ENCODE results near the gene NXPE2.
"Not testable (repeated sequence)": the region's sequence is repeated elsewhere in the genome, so short reads cannot be mapped to it uniquely, and the experiment has no call there.

Gene NXPE2

GRCh38 chr11:114678125-114679036 lies at the start of gene NXPE2:
NXPE2 (plus strand) TSS chr11:114678527; CDS start chr11:114678576, 49 bp downstream.
- DNase-seq (ENCODE audit: low read depth in 2 of 2), result no peak

- DNase-seq (ENCODE audit: low read depth in 2 of 2), result not testable (repeated sequence)
Observed at GRCh38 chr11:114631445-114631965, 46.8 kb upstream of the NXPE2 start.

GRCh38 chr11:114639440-114639839 lies 38.9 kb upstream of the NXPE2 start:
- DNase-seq (ENCODE audit: low read depth in 2 of 2), result not testable (repeated sequence)

- DNase-seq (ENCODE audit: low read depth in 2 of 2), result no peak
Observed at GRCh38 chr11:114650661-114651060, 27.7 kb upstream of the NXPE2 start.

- no peak for DNase-seq (ENCODE audit: low read depth in 2 of 2)
Observed at GRCh38 chr11:114651145-114651718, 27.1 kb upstream of the NXPE2 start.

- no peak for DNase-seq (ENCODE audit: low read depth in 2 of 2)
Observed at GRCh38 chr11:114653148-114653547, 25.2 kb upstream of the NXPE2 start.

GRCh38 chr11:114664641-114665040 lies 13.7 kb upstream of the NXPE2 start:
- no peak for DNase-seq (ENCODE audit: low read depth in 2 of 2)

- DNase-seq (ENCODE audit: low read depth in 2 of 2), result no peak
Observed at GRCh38 chr11:114666760-114667159, 11.6 kb upstream of the NXPE2 start.

- no peak for DNase-seq (ENCODE audit: low read depth in 2 of 2)
Observed at GRCh38 chr11:114668109-114668508, 10.2 kb upstream of the NXPE2 start.

GRCh38 chr11:114673661-114674060 lies 4.7 kb upstream of the NXPE2 start:
- DNase-seq (ENCODE audit: low read depth in 2 of 2), result no peak

- DNase-seq (ENCODE audit: low read depth in 2 of 2), result no peak
Observed at GRCh38 chr11:114679505-114679904, 1.2 kb downstream of the NXPE2 start.

GRCh38 chr11:114683007-114683406 lies 4.7 kb downstream of the NXPE2 start:
- DNase-seq (ENCODE audit: low read depth in 2 of 2), result no peak

GRCh38 chr11:114684636-114685035 lies 6.3 kb downstream of the NXPE2 start:
- no peak for DNase-seq (ENCODE audit: low read depth in 2 of 2)

- no peak for DNase-seq (ENCODE audit: low read depth in 2 of 2)
Observed at GRCh38 chr11:114685097-114685496, 6.8 kb downstream of the NXPE2 start.

- DNase-seq (ENCODE audit: low read depth in 2 of 2), result no peak
Observed at GRCh38 chr11:114705280-114706024, 27.1 kb downstream of the NXPE2 start.

- no peak for DNase-seq (ENCODE audit: low read depth in 2 of 2)
Observed at GRCh38 chr11:114709960-114710359, 31.6 kb downstream of the NXPE2 start.

GRCh38 chr11:114713756-114714155 lies 35.4 kb downstream of the NXPE2 start:
- no peak for DNase-seq (ENCODE audit: low read depth in 2 of 2)

GRCh38 chr11:114719562-114719961 lies 41.2 kb downstream of the NXPE2 start:
- no peak for DNase-seq (ENCODE audit: low read depth in 2 of 2)

- DNase-seq (ENCODE audit: low read depth in 2 of 2), result no peak
Observed at GRCh38 chr11:114724916-114725524, 46.7 kb downstream of the NXPE2 start.

GRCh38 chr11:114725623-114726022 lies 47.3 kb downstream of the NXPE2 start:
- no peak for DNase-seq (ENCODE audit: low read depth in 2 of 2)

- no peak for DNase-seq (ENCODE audit: low read depth in 2 of 2)
Observed at GRCh38 chr11:114736806-114737205, 58.5 kb downstream of the NXPE2 start.

GRCh38 chr11:114738954-114739353 lies 60.6 kb downstream of the NXPE2 start:
- peak; percentile 9 to 12 for DNase-seq (ENCODE audit: low read depth in 2 of 2)
